ENCODE data around the gene DYSF.

Gene DYSF

DNA sequence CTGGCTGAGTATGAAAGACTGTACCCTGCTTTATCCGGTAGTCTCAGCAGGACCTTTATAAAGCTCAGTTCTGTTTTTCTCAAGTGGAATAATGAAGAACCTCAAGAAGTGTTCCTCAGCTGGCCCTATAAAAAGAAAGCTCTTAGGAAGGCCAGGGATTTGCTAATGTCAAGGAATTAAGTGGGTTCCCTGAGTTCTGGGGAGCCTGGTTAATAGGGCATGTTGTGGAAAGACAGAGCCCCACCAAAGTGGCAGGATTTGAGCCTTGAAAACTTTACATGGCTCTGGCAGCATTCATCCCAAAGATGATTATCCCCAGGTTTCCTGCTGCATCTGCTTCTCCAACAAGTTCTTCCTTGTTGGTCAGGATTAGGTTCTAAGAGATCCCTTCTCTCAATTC, 6.9 kb upstream of the DYSF start:
- in situ Hi-C loops (cut with HindIII; ENCODE audit: low pct_unique_long_range_greater_than_20kb, low sequenced_read_pairs), result no loop called here
- no peak for DNase-seq (ENCODE audit: low read depth in 1 of 2, low spot score in 1 of 2)
- no peak for TF ChIP-seq JUND (IDR thresholded peaks at IDR 0.05; ENCODE audit: low read depth)

DNA sequence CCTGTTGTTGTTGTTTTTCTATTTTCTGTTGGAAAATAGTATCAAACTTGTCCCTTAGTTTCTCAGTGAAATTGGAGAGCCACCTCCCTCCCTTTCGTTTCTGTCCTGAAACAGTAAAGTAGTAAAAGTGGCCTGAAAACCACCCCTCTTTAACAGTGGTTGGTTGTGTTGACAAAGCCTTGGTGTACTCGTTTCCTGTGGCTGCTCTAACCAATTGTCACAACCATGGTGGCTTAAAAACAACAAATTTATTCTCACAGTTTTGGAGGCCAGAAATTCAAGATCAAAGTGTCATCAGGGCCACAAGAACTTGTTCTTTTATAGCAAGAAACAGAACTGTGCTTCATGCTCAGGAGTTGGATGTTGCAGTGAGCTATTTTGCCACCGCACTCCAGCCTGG, 4.0 kb upstream of the DYSF start:
- in situ Hi-C loops (cut with HindIII; ENCODE audit: low pct_unique_long_range_greater_than_20kb, low sequenced_read_pairs), result no loop called here
- no peak for DNase-seq (ENCODE audit: low read depth in 1 of 2, low spot score in 1 of 2)
- no peak for TF ChIP-seq JUND (IDR thresholded peaks at IDR 0.05; ENCODE audit: low read depth)

DNA sequence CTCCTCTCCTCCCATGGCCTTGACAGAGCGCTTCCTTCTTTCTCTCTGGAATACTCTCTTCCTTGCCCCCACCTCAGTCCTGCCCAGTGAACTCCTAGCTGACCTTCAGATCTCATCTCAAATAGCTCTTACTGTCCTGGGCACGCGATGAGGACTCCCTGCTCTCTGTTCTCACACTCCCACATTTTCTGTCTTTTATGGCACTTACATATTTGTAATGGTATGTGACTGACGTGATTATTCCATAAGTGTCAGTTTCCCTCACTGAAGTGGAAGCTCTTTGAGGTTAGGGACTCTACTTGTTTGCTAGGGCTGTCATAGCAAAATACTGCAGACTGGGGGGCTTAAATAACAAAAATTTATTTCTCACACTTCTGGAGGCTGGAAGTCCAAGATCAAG, 1.7 kb upstream of the DYSF start:
- no peak for TF ChIP-seq JUND (IDR thresholded peaks at IDR 0.05; ENCODE audit: low read depth)
- in situ Hi-C loops (cut with HindIII; ENCODE audit: low pct_unique_long_range_greater_than_20kb, low sequenced_read_pairs), result no loop called here
- DNase-seq (ENCODE audit: low read depth in 1 of 2, low spot score in 1 of 2), result no peak

DNA sequence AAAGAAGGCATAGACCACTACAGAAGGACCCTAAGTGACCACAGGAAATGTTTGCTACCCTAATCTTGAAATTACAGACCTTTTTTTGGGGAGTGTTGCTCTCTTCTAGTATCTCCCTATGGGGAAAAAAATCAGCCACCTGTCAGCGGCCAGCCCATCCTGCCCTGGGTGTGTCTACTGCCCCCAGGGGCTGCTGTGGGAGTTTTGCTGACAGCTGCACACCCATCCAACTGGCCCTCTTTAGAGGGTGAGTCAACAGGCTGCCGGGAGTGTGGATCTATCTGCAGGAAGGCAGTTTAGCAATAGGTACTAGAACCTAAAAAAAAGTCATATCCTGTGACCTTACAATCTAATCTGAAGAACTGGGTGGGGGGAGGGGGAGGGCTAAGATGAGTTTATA, 796 bp upstream of the DYSF start:
- no peak for DNase-seq (ENCODE audit: low read depth in 1 of 2, low spot score in 1 of 2)

DNA sequence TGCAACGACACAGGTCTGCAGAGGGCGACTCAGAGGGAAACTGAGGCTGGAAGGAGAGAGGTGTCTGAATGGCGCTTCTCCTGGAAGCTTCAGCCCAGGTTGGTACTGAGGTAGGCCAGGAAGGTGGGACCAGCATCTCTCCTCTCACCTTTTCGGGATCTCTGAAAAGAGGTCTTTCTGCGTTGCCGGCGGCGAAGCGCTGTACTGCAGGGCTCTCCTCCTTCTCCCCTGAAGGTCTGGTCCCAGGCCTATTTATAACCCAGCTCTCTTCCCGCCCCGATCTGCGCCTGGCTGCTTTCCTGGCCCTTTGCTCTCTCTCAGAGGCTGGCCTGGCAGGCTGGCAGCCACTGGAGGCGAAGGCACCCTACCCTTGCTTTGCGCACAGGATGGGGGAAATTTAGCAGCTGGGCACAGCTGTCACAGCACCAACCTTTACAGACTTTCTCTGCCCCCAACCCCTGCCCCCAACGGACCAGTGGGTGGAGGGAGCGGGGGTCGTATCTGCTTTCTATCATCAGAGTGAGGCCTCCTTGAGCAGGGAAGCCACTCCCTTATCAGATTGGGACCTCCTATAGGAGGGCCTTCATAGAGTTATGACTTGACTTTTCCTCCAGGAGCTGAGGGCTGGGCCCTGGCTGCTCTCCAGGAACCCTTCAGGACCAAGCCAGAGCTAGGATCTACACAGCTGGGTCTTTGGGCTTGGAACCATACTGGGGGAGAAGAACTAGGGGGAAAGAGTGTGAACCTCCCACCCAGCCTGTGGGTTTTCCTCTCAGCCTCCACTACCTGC, 1.1 kb downstream of the DYSF start:
- DNase-seq (ENCODE audit: low read depth in 1 of 2, low spot score in 1 of 2), result no peak
- in situ Hi-C loops (cut with HindIII; ENCODE audit: low pct_unique_long_range_greater_than_20kb, low sequenced_read_pairs), result no loop called here
- no peak for TF ChIP-seq JUND (IDR thresholded peaks at IDR 0.05; ENCODE audit: low read depth)

More for the DNA sequence above, 796 bp upstream of the DYSF start:
- in situ Hi-C loops (cut with HindIII; ENCODE audit: low pct_unique_long_range_greater_than_20kb, low sequenced_read_pairs), result no loop called here
- TF ChIP-seq JUND (IDR thresholded peaks at IDR 0.05; ENCODE audit: low read depth), result no peak

DNA sequence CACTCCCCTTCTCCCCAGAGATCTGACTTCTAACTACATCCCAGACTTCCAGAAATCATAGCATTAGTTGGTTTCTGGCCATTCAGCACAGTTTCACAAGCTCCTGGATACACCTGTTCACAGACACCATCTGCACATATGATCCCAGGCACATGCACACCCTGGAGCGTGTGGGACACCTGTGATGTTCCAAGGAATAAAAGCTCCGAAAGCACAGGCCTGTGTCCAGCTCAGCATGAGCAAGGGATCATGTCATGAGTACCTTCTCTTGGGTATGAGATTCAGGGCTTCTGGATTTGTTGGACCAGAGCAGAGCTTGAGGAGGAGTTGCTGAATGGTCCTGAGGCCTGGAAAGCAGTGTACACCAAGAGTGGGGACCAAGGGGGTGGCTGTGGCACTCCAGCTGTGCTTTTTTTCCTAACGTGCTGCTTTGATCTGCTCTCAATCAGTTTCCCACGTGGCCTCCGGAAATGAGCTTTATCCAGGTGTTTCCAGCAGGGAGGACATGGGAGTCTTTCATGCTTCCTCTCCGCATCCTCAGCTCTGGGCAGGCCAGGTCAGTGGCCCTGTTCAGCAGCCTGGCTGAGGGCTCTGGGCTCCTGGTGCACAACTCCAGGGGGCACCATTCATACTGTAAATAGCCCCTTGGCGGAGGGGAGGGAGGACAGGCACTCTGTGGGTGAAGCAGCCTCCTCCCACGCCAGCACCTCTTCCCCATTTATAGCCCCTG, 1.8 kb downstream of the DYSF start:
- in situ Hi-C loops (cut with HindIII; ENCODE audit: low pct_unique_long_range_greater_than_20kb, low sequenced_read_pairs), result no loop called here
- TF ChIP-seq JUND (IDR thresholded peaks at IDR 0.05; ENCODE audit: low read depth), result no peak
- no peak for DNase-seq (ENCODE audit: low read depth in 1 of 2, low spot score in 1 of 2)

DNA sequence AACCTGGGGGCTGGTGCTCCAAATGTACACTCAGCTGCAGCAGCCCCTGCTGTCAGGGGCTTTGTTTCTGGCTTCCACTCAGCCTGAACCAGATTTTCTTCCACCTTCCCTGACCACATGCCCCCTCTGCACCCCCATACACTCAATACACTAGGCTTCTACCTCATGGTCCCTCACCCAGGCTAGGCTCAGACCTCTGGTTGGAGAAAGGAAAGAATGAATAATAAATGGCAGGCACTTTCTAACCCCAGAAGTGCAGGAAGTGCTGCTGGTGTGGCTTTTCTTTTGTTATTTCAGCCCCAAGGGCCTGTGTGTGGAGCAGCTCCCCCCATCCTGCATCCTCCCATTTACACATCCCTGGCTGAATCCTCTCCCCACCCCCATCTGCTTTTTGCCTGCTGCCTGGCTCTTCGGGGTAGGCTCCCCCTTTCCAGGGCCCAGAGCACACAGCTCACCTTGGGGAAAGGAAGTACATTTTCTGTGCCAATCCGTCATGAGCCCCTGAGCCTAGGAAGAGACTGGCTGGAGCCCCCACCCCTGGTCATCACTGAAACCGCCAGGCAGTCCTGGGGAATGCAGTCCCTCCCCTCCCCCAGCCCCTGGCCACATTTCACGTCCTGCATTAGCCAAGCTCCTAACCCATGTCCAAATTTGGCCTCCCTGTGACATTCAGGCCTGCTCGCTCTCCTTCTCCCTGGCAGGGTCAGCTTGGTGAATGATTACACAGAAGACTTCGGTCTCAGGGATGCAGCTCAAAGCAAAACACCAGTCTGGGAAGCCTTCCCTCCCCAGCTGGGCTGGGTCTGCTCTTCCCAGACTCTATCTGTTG, 2.6 kb downstream of the DYSF start:
- in situ Hi-C loops (cut with HindIII; ENCODE audit: low pct_unique_long_range_greater_than_20kb, low sequenced_read_pairs), result no loop called here
- DNase-seq (ENCODE audit: low read depth in 1 of 2, low spot score in 1 of 2), result no peak
- no peak for TF ChIP-seq JUND (IDR thresholded peaks at IDR 0.05; ENCODE audit: low read depth)

DNA sequence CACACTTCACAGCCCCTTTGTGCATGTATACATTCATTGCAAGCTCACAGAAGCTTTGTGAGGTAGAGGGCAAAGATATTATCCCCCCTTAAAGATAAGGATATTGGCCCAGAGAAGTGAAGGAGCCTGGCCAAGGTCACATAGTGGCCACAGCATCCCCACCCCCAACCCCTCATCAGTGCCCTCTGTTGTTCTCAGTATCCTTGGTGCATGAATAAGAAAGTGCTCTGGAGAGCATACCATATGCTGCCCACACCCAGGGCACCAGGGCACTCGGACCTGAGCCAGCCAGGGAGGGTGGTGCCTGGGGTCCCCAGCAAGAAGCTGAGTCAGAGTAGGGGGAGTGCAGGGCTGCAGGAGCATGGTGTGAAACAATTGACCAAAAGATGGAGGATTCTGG, 3.3 kb downstream of the DYSF start:
- TF ChIP-seq JUND (IDR thresholded peaks at IDR 0.05; ENCODE audit: low read depth), result no peak
- in situ Hi-C loops (cut with HindIII; ENCODE audit: low pct_unique_long_range_greater_than_20kb, low sequenced_read_pairs), result no loop called here
- no peak for DNase-seq (ENCODE audit: low read depth in 1 of 2, low spot score in 1 of 2)

DNA sequence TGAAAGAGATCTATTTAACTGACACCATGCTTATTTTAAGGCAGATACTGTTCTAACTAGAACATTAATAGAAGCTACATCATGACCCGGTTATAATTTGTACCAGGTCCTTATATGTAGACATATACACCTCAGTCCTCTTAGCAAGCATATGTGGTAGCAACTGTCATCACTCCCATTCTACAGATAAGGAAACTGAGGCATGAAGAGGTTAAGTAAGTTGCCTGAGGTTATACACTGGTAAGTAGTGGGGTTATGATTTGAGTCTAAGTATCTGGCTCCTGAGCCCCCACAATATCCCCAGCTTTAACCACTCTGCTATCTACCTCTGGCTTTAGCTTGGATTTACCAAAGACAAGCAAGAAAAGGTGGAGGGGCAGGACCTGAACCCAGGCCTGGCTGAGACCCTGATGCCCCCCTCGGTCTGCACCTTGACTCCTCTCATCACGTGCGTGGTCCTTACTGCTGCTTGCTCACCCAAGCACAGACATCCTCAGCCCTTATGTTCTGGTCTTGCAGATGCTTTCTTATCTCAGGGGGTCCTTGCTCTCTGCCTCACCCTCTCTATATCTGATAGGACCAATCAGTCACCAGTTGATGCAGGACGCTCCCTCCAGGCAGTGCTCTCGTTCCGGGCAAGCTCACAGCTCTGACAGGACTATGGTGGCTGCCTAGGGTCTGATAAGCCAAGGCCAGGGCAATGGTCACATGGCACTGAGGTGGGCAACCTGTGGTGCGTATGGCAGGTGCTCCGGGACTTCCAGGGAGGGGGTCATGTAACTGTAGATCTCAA, 4.0 kb downstream of the DYSF start:
- DNase-seq (ENCODE audit: low read depth in 1 of 2, low spot score in 1 of 2), result no peak
- in situ Hi-C loops (cut with HindIII; ENCODE audit: low pct_unique_long_range_greater_than_20kb, low sequenced_read_pairs), result no loop called here
- no peak for TF ChIP-seq JUND (IDR thresholded peaks at IDR 0.05; ENCODE audit: low read depth)

DNA sequence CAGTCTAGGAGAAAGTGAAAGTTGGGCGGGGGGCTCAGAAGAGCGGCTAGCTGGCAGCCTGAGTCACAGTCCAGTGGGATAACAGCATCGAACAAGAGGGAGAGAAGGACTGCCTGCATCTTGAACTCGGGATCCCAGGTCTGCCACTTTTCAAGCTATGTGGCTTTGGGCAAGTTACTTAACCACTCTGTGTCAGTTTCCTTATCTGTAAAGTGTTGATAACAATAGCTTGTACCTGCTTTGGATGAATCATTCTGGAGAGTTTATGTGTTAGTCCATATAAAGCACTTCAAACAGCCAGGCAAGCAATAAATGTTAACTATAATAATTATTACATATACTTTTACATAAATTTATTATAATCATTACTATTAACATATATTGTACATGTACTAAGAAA, 4.6 kb downstream of the DYSF start:
- in situ Hi-C loops (cut with HindIII; ENCODE audit: low pct_unique_long_range_greater_than_20kb, low sequenced_read_pairs), result no loop called here
- DNase-seq (ENCODE audit: low read depth in 1 of 2, low spot score in 1 of 2), result no peak
- TF ChIP-seq JUND (IDR thresholded peaks at IDR 0.05; ENCODE audit: low read depth), result no peak

DNA sequence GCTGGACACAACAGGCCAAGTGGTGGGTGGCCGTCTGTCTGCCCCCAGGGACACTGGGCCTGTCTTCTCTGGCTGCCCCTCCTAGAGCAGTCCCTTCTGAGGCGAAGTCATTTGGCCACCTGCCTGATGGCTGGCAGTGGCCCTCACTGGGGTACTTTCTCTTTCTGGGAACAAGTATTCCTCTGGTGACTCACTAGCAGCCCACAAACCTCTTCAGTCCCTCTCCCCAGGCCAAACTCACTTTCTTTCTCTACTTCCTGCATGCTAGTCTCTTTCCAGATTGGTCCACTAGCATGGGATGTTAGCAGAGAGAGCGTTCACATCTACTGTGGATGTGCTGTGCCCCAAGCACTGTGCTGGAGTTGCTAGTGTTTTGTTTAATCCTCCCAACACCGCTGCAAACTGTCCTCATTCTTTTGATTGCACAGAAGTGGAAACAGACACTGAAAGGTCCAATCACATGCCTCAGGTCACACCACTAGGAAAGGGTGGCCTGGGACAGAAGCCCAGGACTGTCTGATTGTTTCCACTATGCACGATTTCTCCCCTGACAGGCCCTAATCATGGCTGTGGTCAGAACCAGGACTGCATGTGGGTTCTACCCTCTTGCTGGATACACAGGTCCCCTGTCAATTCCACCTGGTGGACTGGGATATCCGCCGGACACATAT, 5.2 kb downstream of the DYSF start:
- no peak for TF ChIP-seq JUND (IDR thresholded peaks at IDR 0.05; ENCODE audit: low read depth)
- in situ Hi-C loops (cut with HindIII; ENCODE audit: low pct_unique_long_range_greater_than_20kb, low sequenced_read_pairs), result no loop called here
- peak in 1 of 2 experiments; percentile 5 for DNase-seq (ENCODE audit: low read depth in 1 of 2, low spot score in 1 of 2)

DNA sequence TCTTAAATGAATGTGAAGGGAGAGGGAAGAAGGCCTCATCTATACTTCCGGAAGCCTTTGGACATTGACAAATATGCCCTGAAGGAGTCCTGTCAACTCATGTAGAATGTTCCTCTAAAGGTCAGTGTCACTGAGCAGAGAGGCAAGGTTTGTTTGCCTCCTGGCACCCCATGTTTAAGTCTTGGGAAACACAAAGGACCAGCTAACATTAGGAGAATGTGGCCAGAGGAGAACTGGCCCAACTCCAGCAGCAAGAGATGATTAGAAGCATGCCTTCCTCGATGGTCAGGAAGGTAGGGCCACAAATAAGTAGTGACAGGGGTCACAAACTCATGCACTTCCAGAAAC, 5.7 kb downstream of the DYSF start:
- DNase-seq (ENCODE audit: low read depth in 1 of 2, low spot score in 1 of 2), result peak in 1 of 2 experiments; percentile 56
- in situ Hi-C loops (cut with HindIII; ENCODE audit: low pct_unique_long_range_greater_than_20kb, low sequenced_read_pairs), result no loop called here
- no peak for TF ChIP-seq JUND (IDR thresholded peaks at IDR 0.05; ENCODE audit: low read depth)

Measured in T47D (cell line).